ENCODE results near the gene FOXP4.

FOXP4 gene

GRCh38 chr6:41642090-41642959 lies 96.1 kb downstream of the FOXP4 start:
- H3K9me3 ChIP-seq (ENCODE audit: control insufficient read depth, insufficient read depth, low read length): no peaks in the 10 kb centered on the region
- H3K4me1 ChIP-seq (ENCODE audit: control insufficient read depth, insufficient read depth, low read length): peaks cover 45% of the 10 kb centered on the region
- H3K36me3 ChIP-seq (ENCODE audit: control insufficient read depth, insufficient read depth, low read length): peaks cover 8% of the 10 kb centered on the region; the same call in 1 of the 2 replicates
- H3K4me3 ChIP-seq (ENCODE audit: low read depth, low read length): no peak overlapping the region
- H3K27ac ChIP-seq (ENCODE audit: low read depth, low read length): no peak overlapping the region
- H3K27me3 ChIP-seq (ENCODE audit: control insufficient read depth, insufficient read depth, low read length): peaks cover 48% of the 10 kb centered on the region
- no peak overlapping the region for H3K9ac ChIP-seq (ENCODE audit: low read depth, low read length)

GRCh38 chr6:41642960-41643898 lies 97.0 kb downstream of the FOXP4 start:
- Histone ChIP-seq H3K9ac (ENCODE audit: low read depth, low read length) (no peak overlapping the region), H3K9me3 (ENCODE audit: control insufficient read depth, insufficient read depth, low read length) (no peaks in the 10 kb centered on the region), H3K4me1 (ENCODE audit: control insufficient read depth, insufficient read depth, low read length) (peaks cover 45% of the 10 kb centered on the region), H3K4me3 (ENCODE audit: low read depth, low read length) (no peak overlapping the region), H3K36me3 (ENCODE audit: control insufficient read depth, insufficient read depth, low read length) (peaks cover 8% of the 10 kb centered on the region; the same call in 1 of the 2 replicates), H3K27me3 (ENCODE audit: control insufficient read depth, insufficient read depth, low read length) (peaks cover 41% of the 10 kb centered on the region), H3K27ac (ENCODE audit: low read depth, low read length) (no peak overlapping the region)

GRCh38 chr6:41643899-41644269 lies 97.7 kb downstream of the FOXP4 start:
- H3K36me3 ChIP-seq (ENCODE audit: control insufficient read depth, insufficient read depth, low read length): peaks cover 8% of the 10 kb centered on the region; the same call in 1 of the 2 replicates
- no peak overlapping the region for H3K4me3 ChIP-seq (ENCODE audit: low read depth, low read length)

GRCh38 chr6:41644297-41644879 lies 98.2 kb downstream of the FOXP4 start:
- peak overlapping the region; percentile 33 for H3K27ac ChIP-seq (ENCODE audit: low read depth, low read length)
- H3K4me3 ChIP-seq (ENCODE audit: low read depth, low read length): no peak overlapping the region
- H3K9ac ChIP-seq (ENCODE audit: low read depth, low read length): no peak overlapping the region
- peaks cover 8% of the 10 kb centered on the region; the same call in 1 of the 2 replicates for H3K36me3 ChIP-seq (ENCODE audit: control insufficient read depth, insufficient read depth, low read length)
- peaks cover 34% of the 10 kb centered on the region for H3K27me3 ChIP-seq (ENCODE audit: control insufficient read depth, insufficient read depth, low read length)
- H3K9me3 ChIP-seq (ENCODE audit: control insufficient read depth, insufficient read depth, low read length): no peaks in the 10 kb centered on the region
- H3K4me1 ChIP-seq (ENCODE audit: control insufficient read depth, insufficient read depth, low read length): peaks cover 41% of the 10 kb centered on the region

More at GRCh38 chr6:41643899-41644269, 97.7 kb downstream of the FOXP4 start:
- Histone ChIP-seq H3K9ac (ENCODE audit: low read depth, low read length) (no peak overlapping the region), H3K27me3 (ENCODE audit: control insufficient read depth, insufficient read depth, low read length) (peaks cover 39% of the 10 kb centered on the region), H3K27ac (ENCODE audit: low read depth, low read length) (peak overlapping the region; percentile 33), H3K9me3 (ENCODE audit: control insufficient read depth, insufficient read depth, low read length) (no peaks in the 10 kb centered on the region), H3K4me1 (ENCODE audit: control insufficient read depth, insufficient read depth, low read length) (peaks cover 45% of the 10 kb centered on the region)

- Histone ChIP-seq H3K36me3 (ENCODE audit: control insufficient read depth, insufficient read depth, low read length) (peaks cover 14% of the 10 kb centered on the region), H3K4me1 (ENCODE audit: control insufficient read depth, insufficient read depth, low read length) (peaks cover 34% of the 10 kb centered on the region), H3K27ac (ENCODE audit: low read depth, low read length) (no peak overlapping the region), H3K4me3 (ENCODE audit: low read depth, low read length) (no peak overlapping the region), H3K9me3 (ENCODE audit: control insufficient read depth, insufficient read depth, low read length) (no peaks in the 10 kb centered on the region), H3K9ac (ENCODE audit: low read depth, low read length) (no peak overlapping the region), H3K27me3 (ENCODE audit: control insufficient read depth, insufficient read depth, low read length) (peaks cover 27% of the 10 kb centered on the region)
Measured at GRCh38 chr6:41645007-41645618, 98.9 kb downstream of the FOXP4 start.

GRCh38 chr6:41646026-41646795 lies 100.0 kb downstream of the FOXP4 start:
- no peaks in the 10 kb centered on the region for H3K9me3 ChIP-seq (ENCODE audit: control insufficient read depth, insufficient read depth, low read length)
- H3K36me3 ChIP-seq (ENCODE audit: control insufficient read depth, insufficient read depth, low read length): peaks cover 15% of the 10 kb centered on the region
- peaks cover 16% of the 10 kb centered on the region for H3K27me3 ChIP-seq (ENCODE audit: control insufficient read depth, insufficient read depth, low read length)
- no peak overlapping the region for H3K9ac ChIP-seq (ENCODE audit: low read depth, low read length)
- H3K27ac ChIP-seq (ENCODE audit: low read depth, low read length): no peak overlapping the region
- H3K4me1 ChIP-seq (ENCODE audit: control insufficient read depth, insufficient read depth, low read length): peaks cover 28% of the 10 kb centered on the region
- no peak overlapping the region for H3K4me3 ChIP-seq (ENCODE audit: low read depth, low read length)

GRCh38 chr6:41647061-41647511 lies 100.9 kb downstream of the FOXP4 start:
- H3K27ac ChIP-seq (ENCODE audit: low read depth, low read length): no peak overlapping the region
- no peak overlapping the region for H3K4me3 ChIP-seq (ENCODE audit: low read depth, low read length)
- no peak overlapping the region for H3K9ac ChIP-seq (ENCODE audit: low read depth, low read length)
- peaks cover 28% of the 10 kb centered on the region for H3K4me1 ChIP-seq (ENCODE audit: control insufficient read depth, insufficient read depth, low read length)
- H3K27me3 ChIP-seq (ENCODE audit: control insufficient read depth, insufficient read depth, low read length): peaks cover 7% of the 10 kb centered on the region; the same call in 1 of the 2 replicates
- H3K9me3 ChIP-seq (ENCODE audit: control insufficient read depth, insufficient read depth, low read length): no peaks in the 10 kb centered on the region
- H3K36me3 ChIP-seq (ENCODE audit: control insufficient read depth, insufficient read depth, low read length): peaks cover 15% of the 10 kb centered on the region

GRCh38 chr6:41648070-41648585 lies 101.9 kb downstream of the FOXP4 start:
- H3K9ac ChIP-seq (ENCODE audit: low read depth, low read length): no peak overlapping the region
- peaks cover 28% of the 10 kb centered on the region for H3K4me1 ChIP-seq (ENCODE audit: control insufficient read depth, insufficient read depth, low read length)
- no peak overlapping the region for H3K4me3 ChIP-seq (ENCODE audit: low read depth, low read length)
- 0 out of 2 replicates have a peak, but pooled peaks cover under 1% of the 10 kb centered on the region for H3K27me3 ChIP-seq (ENCODE audit: control insufficient read depth, insufficient read depth, low read length)
- H3K27ac ChIP-seq (ENCODE audit: low read depth, low read length): no peak overlapping the region
- H3K9me3 ChIP-seq (ENCODE audit: control insufficient read depth, insufficient read depth, low read length): no peaks in the 10 kb centered on the region
- H3K36me3 ChIP-seq (ENCODE audit: control insufficient read depth, insufficient read depth, low read length): peaks cover 15% of the 10 kb centered on the region

GRCh38 chr6:41648921-41649320 lies 102.7 kb downstream of the FOXP4 start:
- H3K4me3 ChIP-seq (ENCODE audit: low read depth, low read length): no peak overlapping the region
- H3K27me3 ChIP-seq (ENCODE audit: control insufficient read depth, insufficient read depth, low read length): no peaks in the 10 kb centered on the region
- peaks cover 15% of the 10 kb centered on the region for H3K36me3 ChIP-seq (ENCODE audit: control insufficient read depth, insufficient read depth, low read length)
- no peak overlapping the region for H3K9ac ChIP-seq (ENCODE audit: low read depth, low read length)
- peaks cover 24% of the 10 kb centered on the region for H3K4me1 ChIP-seq (ENCODE audit: control insufficient read depth, insufficient read depth, low read length)
- no peak overlapping the region for H3K27ac ChIP-seq (ENCODE audit: low read depth, low read length)
- no peaks in the 10 kb centered on the region for H3K9me3 ChIP-seq (ENCODE audit: control insufficient read depth, insufficient read depth, low read length)

Measured in HUES48 (cell line).